Esophagus muscularis mucosa (tissue), 4 donors: ENCODE results near the gene DUSP22. TPM values are rescaled to one million over a fixed set of nuclear protein-coding genes. Genes with fewer than 3 reads are reported as not detected.

ENCODE experiments used
- DNase-seq: peaks from one replicate; pipeline ENCODE4 v3.0.0-alpha.2; 2017; ENCODE audit errors: extremely low spot score
- H3K27ac ChIP-seq, 4 donors: fragments of 200-600 bp; sonication (generic); replicated peaks in 1 of 4; 1 replicate in 3 of 4; 2 replicates in 1 of 4; pipeline ENCODE4 v1.5.1; 2016 to 2019; ENCODE audit warnings: mild to moderate bottlenecking in 1 of 4
- H3K27me3 ChIP-seq, 4 donors: fragments of 200-600 bp; sonication (generic); one replicate each; pipeline versions ENCODE4 v1.5.1 to v1.6.0; 2016 to 2019
- H3K36me3 ChIP-seq, 4 donors: fragments of 200-600 bp; sonication (generic); one replicate each; pipeline ENCODE4 v1.5.1; 2016 to 2019
- H3K4me1 ChIP-seq, 4 donors: fragments of 200-600 bp; sonication (generic); one replicate each; pipeline ENCODE4 v1.5.1; 2016 to 2019
- H3K4me3 ChIP-seq, 4 donors: fragments of 200-600 bp; sonication (generic); 1 replicate in 2 of 4; 2 replicates in 2 of 4; pipeline ENCODE4 v1.5.1; 2016 to 2019; ENCODE audit warnings: mild to moderate bottlenecking in 4 of 4, moderate library complexity in 1 of 4
- H3K9me3 ChIP-seq, 4 donors: fragments of 200-600 bp; sonication (generic); 1 replicate in 3 of 4; 2 replicates in 1 of 4; pipeline ENCODE4 v1.5.1; 2016 to 2019
- CTCF ChIP-seq, 3 experiments: fragments of 200-600 bp in 2 of 3; fragments of 450-650 bp in 1 of 3; sonication (generic) in 2 of 3; IDR thresholded peaks; one replicate each; pipeline ENCODE4 v1.5.1; 2017 to 2019; ENCODE audit warnings: antibody characterized with exemption in 3 of 3, mild to moderate bottlenecking in 2 of 3, moderate library complexity in 1 of 3
- EP300 ChIP-seq: sonication (generic); formaldehyde crosslinking; IDR thresholded peaks from one replicate; pipeline ENCODE4 v1.6.1; 2017; ENCODE audit warnings: antibody characterized with exemption
- POLR2A ChIP-seq: fragments of 450-650 bp; IDR thresholded peaks from one replicate; pipeline ENCODE4 v1.6.1; 2017; ENCODE audit warnings: antibody characterized with exemption, moderate library complexity, mild to moderate bottlenecking, low read depth
- POLR2AphosphoS5 ChIP-seq, 2 donors: sonication (generic); formaldehyde crosslinking; IDR thresholded peaks; one replicate each; pipeline ENCODE4 v1.6.1; 2017; ENCODE audit warnings: antibody characterized with exemption in 2 of 2
- WGBS: methylation state at CpG from one replicate; pipeline ENCODE4 v1.1.5; 2018; 5-methylcytosine and 5-hydroxymethylcytosine counted together
- intact Hi-C: fragments of 100-400 bp; cut with DNase I; formaldehyde crosslinking; loops from one replicate; pipeline ENCODE4 v1.15.1; 2023
- total RNA-seq, 4 donors: library from RNA; depleted of rRNA; stranded (reverse); fragments of >200 nt; gene quantifications; one replicate each; pipeline versions ENCODE4 v1.1.0 to v1.2.1, GENCODE V29; 2016

DUSP22 gene
- total RNA-seq, 4 donors from 2014 or later, result 67.7 to 95.6 (median 73.7) TPM

GRCh38 chr6:345747-346385 is 53.6 kb downstream of the DUSP22 start:
- peaks cover 0 to 9% (median 0%) of the 10 kb centered on the region in 4 donors for H3K27me3 ChIP-seq
- no peak for DNase-seq
- 89% methylated on average over 17 of the region's 17 CpGs for WGBS
- H3K9me3 ChIP-seq, result no peaks in the 10 kb centered on the region
- intact Hi-C loops, result no loop called here
- peaks cover 25 to 51% (median 32%) of the 10 kb centered on the region in 4 donors for H3K36me3 ChIP-seq
- no peak overlapping the region for H3K4me3 ChIP-seq
- TF ChIP-seq POLR2AphosphoS5 (IDR thresholded peaks at IDR 0.05) (no peak), CTCF (IDR thresholded peaks at IDR 0.05) (no peak), EP300 (no peak), POLR2A (no peak)
- H3K27ac ChIP-seq, result no peak overlapping the region
- peaks cover 0 to 22% (median 0%) of the 10 kb centered on the region in 4 donors for H3K4me1 ChIP-seq

GRCh38 chr6:346386-347030 is 54.2 kb downstream of the DUSP22 start:
- TF ChIP-seq POLR2A (no peak), EP300 (no peak), CTCF (IDR thresholded peaks at IDR 0.05) (no peak), POLR2AphosphoS5 (IDR thresholded peaks at IDR 0.05) (no peak)
- 86% methylated on average over 10 of the region's 10 CpGs for WGBS
- Histone ChIP-seq H3K4me3 (no peak overlapping the region), H3K27ac (no peak overlapping the region), H3K9me3 (no peaks in the 10 kb centered on the region), H3K27me3 (peaks cover 0 to 7% (median 0%) of the 10 kb centered on the region in 4 donors), H3K36me3 (peaks cover 25 to 58% (median 37%) of the 10 kb centered on the region in 4 donors), H3K4me1 (peaks cover 0 to 22% (median 0%) of the 10 kb centered on the region in 4 donors)
- no peak for DNase-seq
- intact Hi-C loops, result no loop called here

- intact Hi-C loops, result no loop called here
- TF ChIP-seq CTCF (IDR thresholded peaks at IDR 0.05) (no peak), POLR2A (no peak), EP300 (no peak), POLR2AphosphoS5 (IDR thresholded peaks at IDR 0.05) (no peak)
- peaks cover 0 to 3% (median 0%) of the 10 kb centered on the region in 4 donors for H3K27me3 ChIP-seq
- DNase-seq, result no peak
- no peak overlapping the region for H3K4me3 ChIP-seq
- H3K9me3 ChIP-seq, result no peaks in the 10 kb centered on the region
- 88% methylated on average over 4 of the region's 4 CpGs for WGBS
- H3K27ac ChIP-seq, result no peak overlapping the region
- peaks cover 25 to 62% (median 40%) of the 10 kb centered on the region in 4 donors for H3K36me3 ChIP-seq
- peaks cover 0 to 22% (median 0%) of the 10 kb centered on the region in 4 donors for H3K4me1 ChIP-seq
Measured at GRCh38 chr6:347232-347631, 54.9 kb downstream of the DUSP22 start.

GRCh38 chr6:347951-348859 is 55.9 kb downstream of the DUSP22 start:
- Histone ChIP-seq H3K9me3 (no peaks in the 10 kb centered on the region), H3K4me1 (peaks cover 0 to 12% (median 0%) of the 10 kb centered on the region in 4 donors), H3K4me3 (no peak overlapping the region), H3K27me3 (no peaks in the 10 kb centered on the region), H3K36me3 (peaks cover 25 to 60% (median 43%) of the 10 kb centered on the region in 4 donors), H3K27ac (no peak overlapping the region)
- 94% methylated on average over 27 of the region's 27 CpGs for WGBS
- no peak for TF ChIP-seq POLR2AphosphoS5 (IDR thresholded peaks at IDR 0.05)
- no peak for TF ChIP-seq EP300
- TF ChIP-seq CTCF (IDR thresholded peaks at IDR 0.05), result no peak
- TF ChIP-seq POLR2A, result no peak
- no peak for DNase-seq
- intact Hi-C loops, result no loop called here
